Adipocyte (in vitro differentiated cells): ENCODE results near the gene OSBPL3.

ENCODE experiments used
- DNase-seq: peaks from one replicate; pipeline ENCODE4 v3.0.0-alpha.2; 2015; ENCODE audit warnings: low read depth
- H3K27me3 ChIP-seq: replicated peaks from 2 replicates; pipeline ENCODE4 v1.7.0; 2013; ENCODE audit warnings: mild to moderate bottlenecking, low read length, moderate library complexity; ENCODE audit not compliant: control insufficient read depth, insufficient read depth
- H3K36me3 ChIP-seq: 2 replicates; pipeline ENCODE4 v1.7.0; 2013; ENCODE audit warnings: low read length, mild to moderate bottlenecking, moderate library complexity; ENCODE audit not compliant: control insufficient read depth, insufficient read depth, severe bottlenecking
- H3K4me1 ChIP-seq: 2 replicates; pipeline ENCODE4 v1.7.0; 2013; ENCODE audit warnings: mild to moderate bottlenecking, low read length, moderate library complexity; ENCODE audit not compliant: control insufficient read depth, insufficient read depth
- H3K4me3 ChIP-seq: 2 replicates; pipeline ENCODE4 v1.7.0; 2013; ENCODE audit warnings: mild to moderate bottlenecking, low read length, moderate library complexity
- H3K9ac ChIP-seq: 2 replicates; pipeline ENCODE4 v1.7.0; 2013; ENCODE audit warnings: mild to moderate bottlenecking, low read length, moderate library complexity
- H3K9me3 ChIP-seq: 2 replicates; pipeline ENCODE4 v1.7.0; 2013; ENCODE audit warnings: mild to moderate bottlenecking, low read length, moderate library complexity; ENCODE audit not compliant: control insufficient read depth

The OSBPL3 gene

GRCh38 chr7:24968165-24968564 lies 11.8 kb downstream of the OSBPL3 start:
- Histone ChIP-seq H3K36me3 (no peaks in the 10 kb centered on the region), H3K4me3 (no peak overlapping the region)

GRCh38 chr7:24967696-24968095 lies 12.3 kb downstream of the OSBPL3 start:
- Histone ChIP-seq H3K36me3 (no peaks in the 10 kb centered on the region), H3K4me1 (peaks cover 24% of the 10 kb centered on the region), H3K9me3 (no peaks in the 10 kb centered on the region), H3K4me3 (no peak overlapping the region), H3K27me3 (no peaks in the 10 kb centered on the region), H3K9ac (no peak overlapping the region)
- no peak for DNase-seq

More at GRCh38 chr7:24968165-24968564, 11.8 kb downstream of the OSBPL3 start:
- Histone ChIP-seq H3K9ac (no peak overlapping the region), H3K9me3 (no peaks in the 10 kb centered on the region), H3K4me1 (peaks cover 28% of the 10 kb centered on the region), H3K27me3 (no peaks in the 10 kb centered on the region)
- no peak for DNase-seq

GRCh38 chr7:24966802-24967201 lies 13.2 kb downstream of the OSBPL3 start:
- H3K36me3 ChIP-seq: no peaks in the 10 kb centered on the region
- H3K4me1 ChIP-seq: peaks cover 18% of the 10 kb centered on the region
- no peaks in the 10 kb centered on the region for H3K9me3 ChIP-seq
- no peak for DNase-seq
- H3K27me3 ChIP-seq: no peaks in the 10 kb centered on the region
- no peak overlapping the region for H3K4me3 ChIP-seq
- no peak overlapping the region for H3K9ac ChIP-seq

- DNase-seq: no peak
- no peaks in the 10 kb centered on the region for H3K36me3 ChIP-seq
Observed at GRCh38 chr7:24965831-24966708, 13.9 kb downstream of the OSBPL3 start.

GRCh38 chr7:24964191-24964590 lies 15.8 kb downstream of the OSBPL3 start:
- no peak for DNase-seq
- peaks cover 5% of the 10 kb centered on the region for H3K4me1 ChIP-seq
- no peak overlapping the region for H3K9ac ChIP-seq
- H3K4me3 ChIP-seq: no peak overlapping the region
- no peaks in the 10 kb centered on the region for H3K36me3 ChIP-seq
- no peaks in the 10 kb centered on the region for H3K27me3 ChIP-seq
- H3K9me3 ChIP-seq: no peaks in the 10 kb centered on the region

More at GRCh38 chr7:24965831-24966708, 13.9 kb downstream of the OSBPL3 start:
- H3K9me3 ChIP-seq: no peaks in the 10 kb centered on the region
- no peaks in the 10 kb centered on the region for H3K27me3 ChIP-seq
- peaks cover 10% of the 10 kb centered on the region for H3K4me1 ChIP-seq
- no peak overlapping the region for H3K9ac ChIP-seq
- H3K4me3 ChIP-seq: no peak overlapping the region

GRCh38 chr7:24963218-24963617 lies 16.8 kb downstream of the OSBPL3 start:
- no peaks in the 10 kb centered on the region for H3K27me3 ChIP-seq
- no peak overlapping the region for H3K4me3 ChIP-seq
- H3K36me3 ChIP-seq: no peaks in the 10 kb centered on the region
- DNase-seq: no peak
- H3K4me1 ChIP-seq: peaks cover 5% of the 10 kb centered on the region
- no peak overlapping the region for H3K9ac ChIP-seq
- H3K9me3 ChIP-seq: no peaks in the 10 kb centered on the region

- Histone ChIP-seq H3K9ac (no peak overlapping the region), H3K27me3 (no peaks in the 10 kb centered on the region), H3K36me3 (no peaks in the 10 kb centered on the region), H3K4me3 (no peak overlapping the region), H3K9me3 (no peaks in the 10 kb centered on the region), H3K4me1 (peaks cover 5% of the 10 kb centered on the region)
- DNase-seq: no peak
Observed at GRCh38 chr7:24962418-24962962, 17.5 kb downstream of the OSBPL3 start.

- H3K27me3 ChIP-seq: no peaks in the 10 kb centered on the region
- DNase-seq: no peak
- no peaks in the 10 kb centered on the region for H3K9me3 ChIP-seq
- H3K4me1 ChIP-seq: peaks cover 13% of the 10 kb centered on the region
- H3K36me3 ChIP-seq: no peaks in the 10 kb centered on the region
- no peak overlapping the region for H3K9ac ChIP-seq
- H3K4me3 ChIP-seq: no peak overlapping the region
Observed at GRCh38 chr7:24959735-24960485, 20.1 kb downstream of the OSBPL3 start.

- no peak overlapping the region for H3K4me3 ChIP-seq
- no peaks in the 10 kb centered on the region for H3K27me3 ChIP-seq
- H3K36me3 ChIP-seq: no peaks in the 10 kb centered on the region
- H3K9ac ChIP-seq: no peak overlapping the region
- DNase-seq: no peak
- H3K9me3 ChIP-seq: no peaks in the 10 kb centered on the region
- H3K4me1 ChIP-seq: peaks cover 9% of the 10 kb centered on the region
Observed at GRCh38 chr7:24958399-24958798, 21.6 kb downstream of the OSBPL3 start.

GRCh38 chr7:24956021-24956420 lies 24.0 kb downstream of the OSBPL3 start:
- peak; percentile 59 for DNase-seq
- Histone ChIP-seq H3K36me3 (no peaks in the 10 kb centered on the region), H3K4me1 (peaks cover 9% of the 10 kb centered on the region), H3K9ac (no peak overlapping the region), H3K27me3 (no peaks in the 10 kb centered on the region), H3K9me3 (no peaks in the 10 kb centered on the region), H3K4me3 (no peak overlapping the region)

GRCh38 chr7:24955313-24955712 lies 24.7 kb downstream of the OSBPL3 start:
- H3K27me3 ChIP-seq: no peaks in the 10 kb centered on the region
- peaks cover 9% of the 10 kb centered on the region for H3K4me1 ChIP-seq
- H3K9ac ChIP-seq: no peak overlapping the region
- H3K36me3 ChIP-seq: no peaks in the 10 kb centered on the region
- H3K9me3 ChIP-seq: no peaks in the 10 kb centered on the region
- H3K4me3 ChIP-seq: no peak overlapping the region
- no peak for DNase-seq
